A673 (cell line): ENCODE measurements around the gene ODF2L. TPM values are rescaled to one million over a fixed set of nuclear protein-coding genes. Genes with fewer than 3 reads are reported as not detected.
A peak's percentile ranks its signal among the peaks of the same experiment; 100 is the strongest.
"Not testable (repeated sequence)": the region's sequence is repeated elsewhere in the genome, so short reads cannot be mapped to it uniquely, and the experiment has no call there.

Experiments
- BruUV-seq: library from RNA; stranded (reverse); fragments of 400-500 nt; replicated peaks from 2 replicates; lab custom pipeline; 2021; lab: Mats Ljungman, UMichigan
- CTCF ChIA-PET: fragments of 300-600 bp; sonication (Branson Sonifier 250); formaldehyde crosslinking; loops from one replicate; lab custom pipeline; 2022; ENCODE audit warnings: antibody characterized with exemption; lab: Charles Lee
- POLR2A ChIA-PET: fragments of 300-600 bp; sonication (Branson Sonifier 250); formaldehyde crosslinking; loops from one replicate; lab custom pipeline; 2022; ENCODE audit warnings: antibody characterized with exemption; ENCODE audit not compliant: low non-redundant PET; lab: Charles Lee
- DNase-seq: peaks from one replicate; pipeline ENCODE4 v3.0.0-alpha.2; 2015; ENCODE audit warnings: low spot score
- H3K27ac ChIP-seq: fragments of 200-600 bp; sonication (generic); 2 replicates; pipeline ENCODE4 v1.5.1; 2016; ENCODE audit warnings: mixed run types, low read depth, mild to moderate bottlenecking, mixed read lengths, antibody characterized with exemption, low read length; ENCODE audit not compliant: poor library complexity, severe bottlenecking
- H3K27me3 ChIP-seq: fragments of 200-600 bp; sonication (generic); replicated peaks from 2 replicates; pipeline ENCODE4 v1.6.1; 2017; ENCODE audit warnings: mixed run types, low read depth, mild to moderate bottlenecking, mixed read lengths, antibody characterized with exemption, low read length; ENCODE audit not compliant: insufficient read depth, poor library complexity
- H3K36me3 ChIP-seq: fragments of 200-600 bp; sonication (generic); 2 replicates; pipeline ENCODE4 v1.6.1; 2016; ENCODE audit warnings: mixed run types, mild to moderate bottlenecking, mixed read lengths, antibody characterized with exemption, low read length; ENCODE audit not compliant: insufficient read depth, poor library complexity, severe bottlenecking
- H3K4me1 ChIP-seq: fragments of 200-600 bp; sonication (generic); 2 replicates; pipeline ENCODE4 v1.6.1; 2017; ENCODE audit warnings: mixed run types, mild to moderate bottlenecking, mixed read lengths, antibody characterized with exemption, low read length; ENCODE audit not compliant: insufficient read depth, poor library complexity, severe bottlenecking
- H3K4me3 ChIP-seq: fragments of 200-600 bp; sonication (generic); 2 replicates; pipeline ENCODE4 v1.5.1; 2016; ENCODE audit warnings: low read depth, mixed run types, mild to moderate bottlenecking, mixed read lengths, low read length; ENCODE audit not compliant: poor library complexity, severe bottlenecking
- H3K9me3 ChIP-seq: fragments of 200-600 bp; sonication (generic); 2 replicates; pipeline ENCODE4 v1.6.1; 2016; ENCODE audit warnings: mixed run types, low read depth, mild to moderate bottlenecking, mixed read lengths, antibody characterized with exemption, low read length; ENCODE audit not compliant: poor library complexity, severe bottlenecking
- CTCF ChIP-seq: fragments of 300-800, 200-600 bp; sonication (generic); conservative IDR thresholded peaks from 2 replicates; pipeline ENCODE4 v1.5.1; 2017; ENCODE audit warnings: low read depth, mild to moderate bottlenecking, antibody characterized with exemption, low read length, moderate library complexity, mixed read lengths
- EZH2 ChIP-seq: fragments of 200-600 bp; sonication (generic); IDR thresholded peaks from 2 replicates; pipeline ENCODE4 v1.6.1; 2017; ENCODE audit warnings: borderline replicate concordance, low read depth, mild to moderate bottlenecking, mixed read lengths, antibody characterized with exemption, low read length; ENCODE audit not compliant: poor library complexity, severe bottlenecking
- intact Hi-C: fragments of 100-400 bp; cut with micrococcal nuclease; formaldehyde crosslinking; loops from one replicate; pipeline ENCODE4 v1.10.0; 2022; ENCODE audit not compliant: unreplicated experiment
- total RNA-seq: library from RNA; stranded (reverse); gene quantifications from 2 replicates; pipeline ENCODE4 v1.2.3, GENCODE V29; 2021

ODF2L gene
- total RNA-seq, 1 experiment from 2014 or later: 38.9 TPM

DNA sequence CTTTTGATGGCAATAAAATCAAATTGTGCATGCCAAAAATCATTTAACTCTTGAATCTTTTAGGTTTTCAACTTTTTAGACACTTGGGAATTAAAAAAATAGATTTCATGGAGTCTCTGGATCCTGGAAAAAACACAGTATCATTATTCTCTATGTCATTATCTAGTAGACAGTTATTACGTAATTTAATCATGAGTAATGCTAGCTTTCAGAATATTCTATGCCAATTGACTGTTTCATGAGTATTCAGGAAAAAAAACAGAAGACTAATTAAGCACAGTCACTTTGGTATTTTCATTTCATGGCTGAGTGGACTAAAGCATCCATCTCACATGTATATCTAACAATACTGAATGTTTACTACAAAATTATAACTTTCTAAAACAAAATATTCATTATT is 44.0 kb downstream of the ODF2L start:
- CTCF ChIA-PET: no interaction called here
- DNase-seq: no peak
- BruUV-seq: no TSS peak
- H3K4me1 ChIP-seq: no peaks in the 10 kb centered on the region
- H3K27ac ChIP-seq: no peak overlapping the region
- no peaks in the 10 kb centered on the region for H3K27me3 ChIP-seq
- no peaks in the 10 kb centered on the region for H3K36me3 ChIP-seq
- intact Hi-C loops: loop anchor here (10.0 kb wide), 1 partner anchor 197 kb away; the partner anchor contains the start of gene COL24A1
- POLR2A ChIA-PET: no interaction called here
- no peak overlapping the region for H3K4me3 ChIP-seq
- TF ChIP-seq CTCF (no peak), EZH2 (no peak)
- H3K9me3 ChIP-seq: no peaks in the 10 kb centered on the region

GRCh38 chr1:86350230-86350629 is 45.9 kb downstream of the ODF2L start:
- H3K36me3 ChIP-seq, H3K27me3 ChIP-seq, H3K4me1 ChIP-seq, DNase-seq, H3K9me3 ChIP-seq, BruUV-seq, POLR2A ChIA-PET, H3K4me3 ChIP-seq, H3K27ac ChIP-seq, CTCF ChIA-PET: not testable (repeated sequence)
- intact Hi-C loops: loop anchor here (10.0 kb wide), 1 partner anchor 195 kb away; the partner anchor contains the start of gene COL24A1

DNA sequence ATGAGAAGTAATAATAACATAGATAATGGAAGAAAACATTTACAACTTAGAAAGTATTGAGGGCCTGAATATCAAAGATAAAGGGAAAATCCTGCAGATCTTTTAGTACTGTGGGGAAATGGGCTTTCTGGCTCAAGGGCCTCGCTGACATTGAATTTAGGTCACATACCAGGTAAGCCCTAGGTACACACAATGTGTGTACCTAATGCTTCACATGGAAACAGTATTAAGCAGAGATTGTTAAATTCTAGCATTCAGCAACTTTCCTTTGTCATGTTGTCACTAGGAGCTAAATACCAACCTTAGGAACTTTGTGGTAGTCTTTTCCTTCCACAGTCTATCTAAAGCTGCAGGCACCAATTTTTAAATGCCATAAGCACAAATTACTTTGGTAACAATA is 49.7 kb downstream of the ODF2L start:
- ChIA-PET POLR2A (no interaction called here), CTCF (no interaction called here)
- Histone ChIP-seq H3K4me3 (no peak overlapping the region), H3K36me3 (no peaks in the 10 kb centered on the region), H3K4me1 (no peaks in the 10 kb centered on the region), H3K9me3 (no peaks in the 10 kb centered on the region), H3K27ac (no peak overlapping the region), H3K27me3 (no peaks in the 10 kb centered on the region)
- no TSS peak for BruUV-seq
- TF ChIP-seq CTCF: no peak
- TF ChIP-seq EZH2: no peak
- DNase-seq: no peak
- intact Hi-C loops: loop anchor here (10.0 kb wide), 1 partner anchor 58 kb away; no protein-coding TSS in a partner anchor

GRCh38 chr1:86345042-86345441 is 51.1 kb downstream of the ODF2L start:
- no peak for TF ChIP-seq EZH2
- no peak for TF ChIP-seq CTCF
- peak; percentile 9 for DNase-seq
- ChIA-PET POLR2A (no interaction called here), CTCF (no interaction called here)
- Histone ChIP-seq H3K4me1 (no peaks in the 10 kb centered on the region), H3K27ac (no peak overlapping the region), H3K9me3 (no peaks in the 10 kb centered on the region), H3K36me3 (no peaks in the 10 kb centered on the region), H3K4me3 (no peak overlapping the region), H3K27me3 (no peaks in the 10 kb centered on the region)
- intact Hi-C loops: loop anchor here (10.0 kb wide), 1 partner anchor 60 kb away; no protein-coding TSS in a partner anchor
- BruUV-seq: no TSS peak
